GM12864 (cell line): Measurements from ENCODE around the gene LMO3.

ENCODE experiments used
- DNase-seq: peaks from one replicate; pipeline ENCODE4 v3.0.0-alpha.2; 2011; ENCODE audit warnings: low read depth
- H3K4me3 ChIP-seq: 2 replicates; pipeline ENCODE4 v1.5.1; 2011; ENCODE audit warnings: mild to moderate bottlenecking, low read depth, low read length, control low read depth
- CTCF ChIP-seq: IDR thresholded peaks from 2 replicates; pipeline ENCODE4 v1.5.1; 2011; ENCODE audit warnings: low read depth, mild to moderate bottlenecking, moderate library complexity, low read length, control low read depth, inconsistent platforms; ENCODE audit errors: missing control alignments

Gene LMO3

GRCh38 chr12:16530268-16530850, 75.6 kb downstream of the LMO3 start:
- no peak for TF ChIP-seq CTCF
- no peak for DNase-seq
- no peak overlapping the region for H3K4me3 ChIP-seq

- TF ChIP-seq CTCF = no peak
- H3K4me3 ChIP-seq = no peak overlapping the region
- no peak for DNase-seq
Measured at GRCh38 chr12:16526693-16527092, 79.3 kb downstream of the LMO3 start.

- no peak for TF ChIP-seq CTCF
- DNase-seq = no peak
- H3K4me3 ChIP-seq = no peak overlapping the region
Measured at GRCh38 chr12:16524378-16524777, 81.6 kb downstream of the LMO3 start.

- TF ChIP-seq CTCF = no peak
- DNase-seq = no peak
Measured at GRCh38 chr12:16523951-16524331, 82.0 kb downstream of the LMO3 start.

GRCh38 chr12:16523284-16523950, 82.5 kb downstream of the LMO3 start:
- no peak for TF ChIP-seq CTCF
- no peak overlapping the region for H3K4me3 ChIP-seq
- no peak for DNase-seq

More at GRCh38 chr12:16523951-16524331, 82.0 kb downstream of the LMO3 start:
- H3K4me3 ChIP-seq = no peak overlapping the region

- H3K4me3 ChIP-seq = no peak overlapping the region
- no peak for DNase-seq
- TF ChIP-seq CTCF = no peak
Measured at GRCh38 chr12:16520328-16520727, 85.6 kb downstream of the LMO3 start.

- no peak overlapping the region for H3K4me3 ChIP-seq
- no peak for TF ChIP-seq CTCF
- no peak for DNase-seq
Measured at GRCh38 chr12:16515666-16516065, 90.3 kb downstream of the LMO3 start.
